HG02798 (cell line): ENCODE data around the gene LMX1A.

ENCODE experiments used
- ATAC-seq: cut with Tn5 transposase; IDR thresholded peaks from one replicate; pipeline ENCODE4 v1.9.1; 2021; ENCODE audit warnings: mild to moderate bottlenecking; ENCODE audit not compliant: unreplicated experiment, poor library complexity

LMX1A gene

GRCh38 chr1:165369255-165369848 lies 12.8 kb upstream of the LMX1A start:
- ATAC-seq: peak; percentile 77

DNA sequence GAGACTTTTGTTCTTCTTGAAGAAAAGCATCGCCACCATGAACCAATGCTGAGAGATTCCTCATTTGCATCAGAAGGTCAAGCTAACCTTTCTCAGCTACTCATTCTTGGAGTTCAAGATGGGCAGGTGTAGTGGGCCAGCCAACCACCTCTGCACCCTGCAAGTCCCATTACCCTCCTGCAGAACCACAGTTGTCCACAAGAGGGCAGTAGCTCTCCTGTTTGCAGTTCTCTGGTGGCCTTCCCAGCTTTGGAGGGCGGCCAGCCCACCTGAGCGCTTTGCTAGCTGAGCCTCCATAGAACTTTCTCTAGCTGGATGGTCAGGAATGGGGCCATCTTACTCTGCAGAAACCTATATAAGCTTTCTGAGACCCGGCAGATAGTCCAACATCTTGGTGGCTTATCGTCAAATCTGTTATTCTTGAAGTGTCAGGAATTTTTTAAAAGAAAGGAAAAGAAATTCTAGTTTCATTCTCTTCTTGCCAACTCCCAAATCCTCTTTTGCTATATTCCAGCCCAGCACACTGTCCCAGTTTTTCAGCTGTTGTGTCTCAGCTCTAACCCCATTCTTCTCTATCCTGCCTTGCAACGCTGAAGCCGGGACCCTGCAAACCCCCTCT lies 11.0 kb upstream of the LMX1A start:
- ATAC-seq: peak; percentile 71

DNA sequence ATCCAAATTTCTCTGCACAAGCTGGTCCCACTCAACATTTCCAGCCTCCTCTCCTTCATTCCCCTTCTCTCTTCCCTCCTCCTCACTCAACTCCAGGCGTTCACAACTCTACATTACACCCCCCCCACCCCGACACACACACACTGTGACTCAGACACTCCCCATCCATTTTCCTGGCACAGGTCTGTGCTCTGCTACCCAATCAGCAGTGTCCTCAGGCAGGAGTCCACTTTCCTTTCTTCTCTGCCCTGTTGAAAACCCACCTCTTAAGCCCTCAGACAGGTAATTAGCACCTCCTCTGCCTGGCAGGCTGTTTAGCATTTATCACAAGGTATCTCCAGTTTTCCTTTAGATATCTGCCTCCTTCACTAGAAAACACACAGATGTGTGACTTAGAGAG lies 8.8 kb upstream of the LMX1A start:
- no peak for ATAC-seq

GRCh38 chr1:165364568-165365133 lies 8.1 kb upstream of the LMX1A start:
- no peak for ATAC-seq

DNA sequence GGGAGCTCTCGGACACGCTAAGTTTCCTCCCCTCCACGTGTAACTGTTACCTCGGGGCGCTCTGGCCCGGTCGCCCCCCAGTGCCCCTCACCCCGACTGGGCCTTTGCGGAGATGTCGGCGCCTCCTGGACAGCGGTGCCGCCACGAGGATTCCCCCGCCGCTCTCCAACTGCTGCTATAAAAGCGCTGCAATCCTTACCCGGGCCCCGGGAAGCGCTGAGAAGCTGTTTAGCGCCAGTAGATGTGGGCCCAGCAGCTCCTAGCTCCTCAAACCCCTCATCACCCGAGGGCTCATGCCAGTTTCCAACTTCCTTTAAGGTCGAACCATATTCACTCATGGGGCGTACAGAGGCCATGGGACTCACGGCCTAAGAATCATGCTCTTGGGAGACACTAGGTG lies 361 bp upstream of the LMX1A start:
- ATAC-seq: no peak

- no peak for ATAC-seq
Measured at GRCh38 chr1:165355139-165355976, 1.2 kb downstream of the LMX1A start.

DNA sequence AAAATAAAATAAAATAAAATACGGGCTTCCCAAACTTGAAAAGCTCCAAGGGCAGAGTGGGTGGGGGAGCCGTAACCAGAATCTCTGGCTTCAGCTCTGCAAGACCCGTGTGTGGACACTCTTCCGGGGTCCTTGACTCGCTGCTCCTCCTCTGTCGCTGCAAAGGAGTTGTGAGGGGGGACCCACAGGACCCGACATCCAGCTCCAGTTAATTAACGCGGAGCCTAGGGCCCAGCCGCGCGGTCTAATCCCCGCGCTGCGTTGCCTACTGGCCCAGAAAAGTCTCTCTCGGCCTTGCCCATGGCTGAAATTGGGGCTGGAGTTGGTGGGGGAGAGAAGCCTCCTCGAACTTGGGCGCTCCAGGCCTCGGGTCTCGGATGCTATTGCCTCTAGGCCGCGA lies 1.8 kb downstream of the LMX1A start:
- no peak for ATAC-seq

- no peak for ATAC-seq
Measured at GRCh38 chr1:165353731-165354671, 2.5 kb downstream of the LMX1A start.

- ATAC-seq: no peak
Measured at GRCh38 chr1:165352442-165353293, 3.8 kb downstream of the LMX1A start.

DNA sequence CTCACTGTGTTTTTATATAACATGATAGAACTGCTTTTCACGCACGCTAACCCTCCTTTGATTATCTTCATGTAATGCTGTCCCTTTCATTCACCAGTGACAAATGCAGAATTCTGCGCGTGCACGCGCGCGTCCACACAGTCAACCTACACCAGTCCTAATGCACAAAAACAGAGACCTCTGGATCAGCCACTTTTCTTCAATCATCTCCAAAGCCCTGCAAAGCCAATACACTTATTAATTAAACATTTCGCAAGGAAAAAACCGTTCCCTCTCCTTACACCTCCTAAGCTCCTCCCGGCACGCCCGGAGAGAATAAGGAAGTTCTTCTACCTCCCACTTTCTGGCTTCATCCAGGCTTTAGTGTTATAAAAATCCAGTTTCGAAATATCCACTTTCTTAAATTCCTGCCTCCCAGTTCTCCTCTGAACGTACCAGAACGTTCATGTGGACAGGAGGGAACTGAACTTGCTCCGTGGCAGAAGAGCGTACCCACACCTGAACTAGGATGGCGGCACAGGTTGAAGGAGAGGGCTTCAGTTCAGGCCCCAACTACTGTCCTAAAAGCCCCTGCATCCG lies 4.6 kb downstream of the LMX1A start:
- no peak for ATAC-seq

DNA sequence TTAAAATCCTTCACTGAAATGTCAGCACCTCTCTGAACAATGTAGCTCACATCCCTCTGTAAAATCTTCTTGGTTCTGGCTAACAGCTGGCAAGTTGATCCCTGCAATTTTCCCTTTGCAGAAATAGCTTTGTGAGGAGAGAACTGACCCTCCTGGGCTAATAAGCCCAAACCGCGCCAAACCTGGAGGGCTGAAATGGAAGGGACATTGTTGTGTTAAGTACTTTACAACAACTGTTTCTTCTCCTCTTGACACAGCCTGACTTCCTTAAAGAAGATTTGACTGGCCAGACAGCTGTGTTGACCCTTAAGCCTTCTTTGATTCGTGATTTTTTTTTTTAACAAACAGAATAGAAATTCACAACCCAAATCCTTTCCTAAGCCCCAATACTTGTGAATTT lies 5.7 kb downstream of the LMX1A start:
- ATAC-seq: no peak

DNA sequence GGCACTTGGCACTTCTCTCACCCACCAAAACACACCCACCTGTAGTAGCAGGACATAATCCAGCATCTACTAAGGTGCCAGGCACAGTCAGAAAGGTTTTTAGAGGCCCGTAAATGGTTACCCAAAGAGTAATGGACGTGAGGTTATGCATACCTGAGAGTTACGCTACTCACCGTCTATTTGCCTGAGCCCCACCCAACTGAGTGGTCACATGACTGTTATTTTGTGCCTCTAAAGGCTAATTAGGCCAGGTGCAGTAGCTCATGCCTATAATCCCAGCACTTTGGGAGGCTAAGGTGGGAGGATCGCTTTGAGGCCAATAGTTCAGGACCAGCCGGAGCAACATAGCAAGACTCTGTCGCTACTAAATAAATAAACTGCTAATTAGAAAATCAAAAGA lies 11.0 kb downstream of the LMX1A start:
- ATAC-seq: no peak

GRCh38 chr1:165344736-165345135 lies 11.8 kb downstream of the LMX1A start:
- no peak for ATAC-seq

GRCh38 chr1:165344198-165344597 lies 12.3 kb downstream of the LMX1A start:
- ATAC-seq: no peak

DNA sequence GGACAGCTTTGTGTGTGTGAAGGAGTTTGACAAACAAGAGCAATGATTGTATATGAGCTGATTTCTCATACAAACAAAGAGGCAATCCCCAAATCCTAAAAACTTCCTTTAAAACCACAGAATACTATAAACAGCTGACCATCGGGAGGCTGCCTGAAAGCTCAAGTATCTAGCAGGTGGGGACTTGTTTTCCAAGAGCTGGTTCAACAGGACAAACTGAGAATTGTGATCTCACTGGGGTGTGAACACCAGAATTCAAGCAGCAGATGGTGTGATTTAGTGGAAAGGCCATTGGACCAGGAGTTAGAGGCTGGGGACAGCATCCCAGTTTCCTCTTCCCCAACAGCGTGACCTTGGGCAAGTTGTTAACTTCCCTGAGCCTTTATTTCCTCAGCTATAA lies 13.9 kb downstream of the LMX1A start:
- no peak for ATAC-seq

- ATAC-seq: no peak
Measured at GRCh38 chr1:165342168-165342567, 14.3 kb downstream of the LMX1A start.

DNA sequence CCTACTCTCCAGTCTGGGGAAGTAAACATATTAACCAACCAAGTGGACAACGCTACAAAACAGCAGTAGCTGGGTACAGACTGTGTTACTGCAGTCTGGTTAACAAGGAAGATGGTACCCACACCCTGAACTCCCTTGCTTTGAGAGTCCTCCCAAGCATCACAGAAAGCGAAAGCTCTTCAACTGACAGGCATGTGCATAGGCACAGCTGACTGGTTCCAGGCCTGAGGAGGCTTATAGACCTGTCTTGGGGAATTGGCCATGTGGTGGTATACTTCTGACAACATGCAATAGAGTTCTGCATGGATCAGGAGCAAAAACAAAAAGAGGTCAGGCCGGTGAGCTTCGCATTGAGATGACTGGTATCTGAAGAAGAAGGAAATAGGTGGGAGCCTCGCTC lies 17.4 kb downstream of the LMX1A start:
- no peak for ATAC-seq

GRCh38 chr1:165330483-165330882 lies 26.0 kb downstream of the LMX1A start:
- ATAC-seq: no peak

DNA sequence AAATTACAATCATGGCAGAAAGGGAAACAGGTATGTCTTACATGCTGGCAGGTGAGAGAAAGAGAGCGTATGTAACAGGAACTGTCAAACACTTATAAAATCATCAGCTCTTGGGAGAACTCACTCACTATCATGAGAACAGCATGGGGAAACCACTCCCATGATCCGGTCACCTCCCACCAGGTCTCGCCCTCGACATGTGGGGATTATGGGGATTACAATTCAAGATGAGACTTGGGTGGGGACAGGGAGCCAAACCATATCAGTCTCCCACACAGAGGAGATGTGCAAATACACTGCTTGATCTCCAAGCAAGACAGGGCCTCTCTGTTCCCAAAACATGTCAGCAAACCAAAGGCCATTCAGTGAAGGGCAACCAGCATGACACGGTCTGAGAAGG lies 27.4 kb downstream of the LMX1A start:
- no peak for ATAC-seq
